SK-N-MC (cell line): Measurements from ENCODE around the gene KCNJ10.

Experiments used
- EZH2 ChIP-seq: fragments of 200-600 bp; sonication (generic); IDR thresholded peaks from one replicate; pipeline ENCODE4 v1.6.1; 2017; ENCODE audit warnings: antibody characterized with exemption
- FOXP2 ChIP-seq: optimal IDR thresholded peaks from 2 replicates; pipeline ENCODE3; 2011; ENCODE audit warnings: mild to moderate bottlenecking, moderate library complexity; ENCODE audit not compliant: insufficient read depth; ENCODE audit errors: extremely low read length, control extremely low read depth

DNA sequence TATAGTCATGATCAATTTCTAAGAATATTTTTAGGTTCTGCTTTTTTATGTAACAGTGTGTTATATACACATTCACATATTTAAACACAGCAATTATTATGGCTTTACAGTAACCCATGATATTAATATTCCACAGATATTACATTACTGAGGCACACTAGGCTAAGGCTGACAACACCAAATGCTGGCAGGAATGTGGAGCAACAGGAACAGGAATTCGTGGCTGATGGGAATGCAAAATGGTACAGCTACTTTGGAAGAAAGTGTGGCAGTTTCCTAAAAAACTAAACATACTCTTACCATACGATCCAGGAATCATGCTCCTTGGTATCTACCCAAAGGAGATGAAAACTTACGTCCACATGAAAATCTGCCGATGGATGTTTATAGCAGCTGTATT lies 9.5 kb upstream of the KCNJ10 start:
- TF ChIP-seq EZH2: no peak
- no peak for TF ChIP-seq FOXP2
